Retinal pigment epithelial cell (primary cell): ENCODE results near the gene GFY.

Experiments
- DNase-seq: peaks from one replicate; pipeline ENCODE4 v3.0.0-alpha.2; 2010; ENCODE audit warnings: low read depth
- H3K4me3 ChIP-seq: 2 replicates; pipeline ENCODE4 v1.5.1; 2011; ENCODE audit warnings: mild to moderate bottlenecking, low read length, control low read depth, moderate library complexity
- CTCF ChIP-seq: conservative IDR thresholded peaks from 2 replicates; pipeline ENCODE4 v1.5.1; 2011; ENCODE audit warnings: low read depth, low read length, control low read depth, inconsistent platforms

GFY gene

GRCh38 chr19:49439836-49440235 is 14.6 kb downstream of the GFY start:
- no peak overlapping the region for H3K4me3 ChIP-seq
- DNase-seq: no peak
- TF ChIP-seq CTCF: no peak

- TF ChIP-seq CTCF: no peak
- DNase-seq: no peak
- H3K4me3 ChIP-seq: no peak overlapping the region
Measured at GRCh38 chr19:49440439-49441209, 15.4 kb downstream of the GFY start.

- TF ChIP-seq CTCF: no peak
- DNase-seq: no peak
- peak within 1 kb of the TSS; percentile 3 for H3K4me3 ChIP-seq
Measured at GRCh38 chr19:49441210-49441959, 16.2 kb downstream of the GFY start, which contains the start of gene SLC17A7. SLC17A7 (minus strand) TSS chr19:49441527; CDS start chr19:49441379, 148 bp downstream.

GRCh38 chr19:49441960-49442350 is 16.8 kb downstream of the GFY start:
- no peak overlapping the region for H3K4me3 ChIP-seq
- TF ChIP-seq CTCF: no peak
- DNase-seq: no peak

- DNase-seq: no peak
- peak overlapping the region; percentile 62 for H3K4me3 ChIP-seq
- TF ChIP-seq CTCF: no peak
Measured at GRCh38 chr19:49442354-49442753, 17.2 kb downstream of the GFY start.

- TF ChIP-seq CTCF: no peak
- peak; percentile 44 for DNase-seq
- H3K4me3 ChIP-seq: peak overlapping the region; percentile 62
Measured at GRCh38 chr19:49442771-49443365, 17.7 kb downstream of the GFY start.
